Tibial artery (tissue), 4 donors: ENCODE data around the gene VPS35L.

ENCODE experiments used
- DNase-seq, 2 donors: peaks; one replicate each; pipeline ENCODE4 v3.0.0-alpha.2; 2019
- H3K27ac ChIP-seq, 2 donors: fragments of 200-600 bp; sonication (generic) in 1 of 2; 1 replicate in 1 of 2; 2 replicates in 1 of 2; pipeline ENCODE4 v1.5.1; 2018 to 2019; ENCODE audit warnings: mild to moderate bottlenecking in 1 of 2
- H3K27me3 ChIP-seq, 2 donors: fragments of 200-600 bp; sonication (generic) in 1 of 2; one replicate each; pipeline versions ENCODE4 v1.5.1 to v1.6.0; 2016 to 2019
- H3K36me3 ChIP-seq, 3 donors: fragments of 200-600 bp; sonication (generic) in 2 of 3; one replicate each; pipeline ENCODE4 v1.5.1; 2016 to 2019; ENCODE audit warnings: mild to moderate bottlenecking in 2 of 3
- H3K4me1 ChIP-seq, 4 donors: fragments of 200-600 bp; sonication (generic) in 2 of 4; 1 replicate in 3 of 4; 2 replicates in 1 of 4; pipeline ENCODE4 v1.5.1; 2016 to 2019
- H3K4me3 ChIP-seq, 2 donors: fragments of 200-600 bp; sonication (generic) in 1 of 2; 1 replicate in 1 of 2; 2 replicates in 1 of 2; pipeline ENCODE4 v1.5.1; 2018 to 2019; ENCODE audit warnings: mild to moderate bottlenecking in 2 of 2
- H3K9me3 ChIP-seq, 3 donors: fragments of 200-600 bp; sonication (generic) in 1 of 3; one replicate each; pipeline ENCODE4 v1.5.1; 2016 to 2019
- CTCF ChIP-seq, 2 experiments: fragments of 200-600 bp in 1 of 2; fragments of 450-650 bp in 1 of 2; IDR thresholded peaks; one replicate each; pipeline ENCODE4 v1.5.1; 2017 to 2019; ENCODE audit warnings: antibody characterized with exemption in 2 of 2, mild to moderate bottlenecking in 1 of 2, moderate library complexity in 1 of 2
- intact Hi-C: fragments of 100-400 bp; cut with DNase I; formaldehyde crosslinking; loops from one replicate; pipeline ENCODE4 v1.15.0; 2023; ENCODE audit warnings: low total_unique reads

Gene VPS35L

GRCh38 chr16:19699472-19699871 lies 144.0 kb downstream of the VPS35L start:
- intact Hi-C loops = no loop called here
- no peak for DNase-seq
- no peaks in the 10 kb centered on the region for H3K9me3 ChIP-seq
- no peaks in the 10 kb centered on the region for H3K27me3 ChIP-seq
- no peak overlapping the region for H3K4me3 ChIP-seq
- H3K36me3 ChIP-seq = peaks cover 41 to 65% (median 43%) of the 10 kb centered on the region in 3 donors
- H3K4me1 ChIP-seq = peaks cover 0 to 26% (median 10%) of the 10 kb centered on the region in 4 donors
- TF ChIP-seq CTCF (IDR thresholded peaks at IDR 0.05) = no peak
- no peak overlapping the region for H3K27ac ChIP-seq

- DNase-seq = no peak
- no peaks in the 10 kb centered on the region for H3K9me3 ChIP-seq
- H3K36me3 ChIP-seq = peaks cover 50 to 71% (median 52%) of the 10 kb centered on the region in 3 donors
- peak overlapping the region in 1 of 2 donors; percentile 23 for H3K27ac ChIP-seq
- intact Hi-C loops = no loop called here
- no peak for TF ChIP-seq CTCF (IDR thresholded peaks at IDR 0.05)
- H3K4me3 ChIP-seq = no peak overlapping the region
- no peaks in the 10 kb centered on the region for H3K27me3 ChIP-seq
- peaks cover 0 to 26% (median 10%) of the 10 kb centered on the region in 4 donors for H3K4me1 ChIP-seq
Observed at GRCh38 chr16:19700319-19700781, 144.8 kb downstream of the VPS35L start.

- Histone ChIP-seq H3K27ac (no peak overlapping the region), H3K27me3 (no peaks in the 10 kb centered on the region)
Observed at GRCh38 chr16:19701091-19701490, 145.6 kb downstream of the VPS35L start.

GRCh38 chr16:19703172-19703889 lies 147.8 kb downstream of the VPS35L start:
- intact Hi-C loops = no loop called here
- Histone ChIP-seq H3K9me3 (no peaks in the 10 kb centered on the region), H3K4me1 (peaks cover 0 to 1% (median 0%) of the 10 kb centered on the region in 4 donors), H3K27ac (no peak overlapping the region), H3K36me3 (peaks cover 60 to 92% (median 69%) of the 10 kb centered on the region in 3 donors), H3K4me3 (no peak overlapping the region), H3K27me3 (no peaks in the 10 kb centered on the region)
- no peak for TF ChIP-seq CTCF (IDR thresholded peaks at IDR 0.05)
- no peak for DNase-seq

More at GRCh38 chr16:19701091-19701490, 145.6 kb downstream of the VPS35L start:
- H3K9me3 ChIP-seq = no peaks in the 10 kb centered on the region
- peaks cover 0 to 21% (median 7%) of the 10 kb centered on the region in 4 donors for H3K4me1 ChIP-seq
- peaks cover 58 to 78% (median 59%) of the 10 kb centered on the region in 3 donors for H3K36me3 ChIP-seq
- intact Hi-C loops = no loop called here
- H3K4me3 ChIP-seq = no peak overlapping the region
- DNase-seq = no peak
- no peak for TF ChIP-seq CTCF (IDR thresholded peaks at IDR 0.05)

- H3K4me1 ChIP-seq = no peaks in the 10 kb centered on the region
- H3K9me3 ChIP-seq = no peaks in the 10 kb centered on the region
- intact Hi-C loops = no loop called here
- peaks cover 54 to 92% (median 75%) of the 10 kb centered on the region in 3 donors for H3K36me3 ChIP-seq
- no peak overlapping the region for H3K27ac ChIP-seq
- DNase-seq = no peak
- H3K27me3 ChIP-seq = no peaks in the 10 kb centered on the region
- H3K4me3 ChIP-seq = no peak overlapping the region
- no peak for TF ChIP-seq CTCF (IDR thresholded peaks at IDR 0.05)
Observed at GRCh38 chr16:19704321-19705145, 149.0 kb downstream of the VPS35L start.
